GM21825 (cell line): ENCODE data around the gene CRELD2.

Experiments
- ATAC-seq: cut with Tn5 transposase; IDR thresholded peaks from one replicate; pipeline ENCODE4 v1.9.1; 2021; ENCODE audit warnings: mild to moderate bottlenecking, moderate library complexity; ENCODE audit not compliant: unreplicated experiment

Gene CRELD2

DNA sequence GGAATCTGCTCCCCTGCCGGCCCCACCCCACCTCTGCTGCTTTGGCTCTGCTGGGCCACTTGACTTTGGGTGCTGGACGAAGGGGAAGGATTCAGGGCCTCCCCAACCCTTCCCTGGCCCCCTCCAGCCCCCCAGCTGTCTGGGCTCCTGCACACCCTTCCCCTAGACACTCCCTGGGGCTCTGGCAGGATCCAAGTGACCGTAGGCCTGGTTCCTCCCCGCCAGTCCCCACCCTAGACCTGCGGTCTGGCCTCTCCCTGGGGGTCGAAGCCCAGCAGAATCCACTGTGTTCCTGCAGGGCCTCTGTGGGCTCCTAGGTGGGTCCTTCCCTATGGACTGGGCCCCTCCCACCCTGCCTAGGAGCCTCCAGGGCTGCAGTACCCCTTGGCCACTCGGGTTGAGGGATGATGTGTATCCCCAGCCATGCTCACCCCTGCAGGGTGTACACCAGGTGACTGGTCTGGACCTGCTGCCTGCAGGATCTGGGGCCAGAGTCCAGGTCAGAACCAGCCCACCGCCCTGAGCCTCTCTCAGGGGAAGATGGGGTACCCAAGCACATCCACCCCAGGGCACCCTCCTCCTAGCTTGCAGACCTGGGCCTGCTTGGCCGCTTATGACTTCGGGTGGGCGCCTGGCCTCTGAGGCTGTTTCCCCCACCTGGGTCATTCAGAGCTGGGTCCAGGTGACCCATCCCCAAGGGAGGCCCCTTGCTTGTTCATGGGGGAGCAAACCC is 47.8 kb downstream of the CRELD2 start:
- ATAC-seq, result no peak

DNA sequence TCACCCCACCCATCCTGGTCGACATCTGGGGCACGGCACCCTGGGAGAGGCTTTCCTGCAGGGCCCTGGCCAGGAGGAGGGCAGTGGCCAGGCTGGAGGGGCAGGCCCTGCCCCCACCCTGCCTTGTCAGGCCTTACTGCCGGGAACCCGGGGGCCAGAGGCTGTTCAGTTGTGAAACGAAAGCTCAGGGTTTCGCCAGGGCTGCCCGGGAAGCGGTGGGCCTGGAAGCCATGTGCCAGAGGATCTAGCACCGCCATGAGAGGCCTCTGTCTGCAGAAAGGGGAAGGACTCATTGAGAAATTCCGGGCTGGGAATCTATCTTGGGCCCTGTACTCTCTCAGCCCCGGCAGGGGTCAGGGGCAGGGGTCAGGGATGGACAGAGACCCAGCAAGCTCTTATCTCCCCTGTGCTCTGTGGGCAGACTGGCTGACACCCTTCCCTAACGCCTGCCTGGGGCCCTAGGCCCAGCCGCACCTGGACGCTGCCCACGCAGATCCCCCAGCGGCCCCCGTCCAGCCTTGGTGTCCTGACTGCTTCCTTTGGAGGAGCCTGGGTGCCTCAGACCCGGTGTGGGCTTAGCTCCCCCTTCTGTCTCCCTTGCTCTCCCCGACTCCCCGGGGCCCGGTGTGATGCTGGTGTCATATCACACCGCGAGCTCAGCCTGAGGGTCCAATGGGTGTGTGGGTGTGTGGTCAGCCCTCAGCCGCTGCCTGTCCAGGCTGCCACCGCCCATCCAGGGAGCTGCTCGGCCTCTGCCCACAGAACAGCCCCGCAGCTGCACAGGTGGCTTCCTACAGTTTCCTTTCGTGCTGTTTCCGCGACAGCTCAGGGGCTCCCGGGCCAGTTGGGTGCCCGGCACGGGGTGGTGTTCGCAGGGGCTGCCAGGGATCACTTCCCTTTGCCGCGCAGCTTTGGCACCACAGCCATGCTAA is 48.6 kb downstream of the CRELD2 start:
- no peak for ATAC-seq

DNA sequence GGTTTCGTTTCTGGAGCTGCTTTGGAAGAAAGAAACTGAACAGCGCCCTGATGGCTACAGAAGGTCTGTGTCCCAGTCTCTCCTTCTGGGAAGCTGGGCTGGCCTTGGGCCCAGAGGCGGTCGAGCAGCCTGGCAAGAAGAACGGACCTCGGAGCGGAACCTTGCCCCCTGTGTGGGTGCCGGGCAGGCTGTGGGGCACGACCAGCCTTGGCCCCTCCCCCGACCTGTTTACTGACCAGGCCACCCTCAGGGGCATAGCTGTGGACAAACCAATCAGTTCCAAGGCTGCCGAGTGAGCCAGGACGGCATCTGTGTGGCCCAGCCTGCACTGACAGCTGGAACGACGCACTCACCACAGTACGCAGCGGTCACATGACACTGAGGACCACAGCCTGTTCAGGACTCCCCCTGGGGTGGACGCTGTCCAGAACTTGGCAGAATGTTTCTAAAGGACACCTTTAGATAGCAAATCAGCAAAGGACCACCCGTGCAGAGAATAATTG is 49.3 kb downstream of the CRELD2 start:
- no peak for ATAC-seq

DNA sequence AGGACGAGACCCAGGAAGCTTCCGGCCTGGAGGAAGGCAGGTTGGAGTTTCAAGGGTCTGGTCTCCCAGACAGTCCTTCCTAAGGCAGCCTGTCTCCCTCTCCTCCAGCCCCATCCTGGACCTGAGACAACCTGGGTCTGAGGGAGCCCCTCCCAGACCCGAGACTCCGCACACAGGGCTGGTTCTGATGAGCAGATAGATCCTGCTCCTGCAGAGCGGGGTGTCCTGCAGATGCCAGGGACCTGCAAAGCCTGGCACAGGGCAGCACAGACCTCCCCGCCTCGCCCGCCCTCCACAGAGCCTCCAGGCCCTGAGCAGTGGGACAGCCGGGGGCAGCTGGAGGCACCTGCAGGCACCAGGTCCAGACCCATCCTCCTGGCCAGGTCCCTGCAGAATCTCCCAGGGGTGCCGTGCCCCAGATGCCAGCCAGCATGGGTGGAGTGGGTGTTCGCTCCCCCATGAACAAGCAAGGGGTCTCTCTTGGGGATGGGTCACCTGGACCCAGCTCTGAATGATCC is 49.9 kb downstream of the CRELD2 start:
- ATAC-seq, result no peak

DNA sequence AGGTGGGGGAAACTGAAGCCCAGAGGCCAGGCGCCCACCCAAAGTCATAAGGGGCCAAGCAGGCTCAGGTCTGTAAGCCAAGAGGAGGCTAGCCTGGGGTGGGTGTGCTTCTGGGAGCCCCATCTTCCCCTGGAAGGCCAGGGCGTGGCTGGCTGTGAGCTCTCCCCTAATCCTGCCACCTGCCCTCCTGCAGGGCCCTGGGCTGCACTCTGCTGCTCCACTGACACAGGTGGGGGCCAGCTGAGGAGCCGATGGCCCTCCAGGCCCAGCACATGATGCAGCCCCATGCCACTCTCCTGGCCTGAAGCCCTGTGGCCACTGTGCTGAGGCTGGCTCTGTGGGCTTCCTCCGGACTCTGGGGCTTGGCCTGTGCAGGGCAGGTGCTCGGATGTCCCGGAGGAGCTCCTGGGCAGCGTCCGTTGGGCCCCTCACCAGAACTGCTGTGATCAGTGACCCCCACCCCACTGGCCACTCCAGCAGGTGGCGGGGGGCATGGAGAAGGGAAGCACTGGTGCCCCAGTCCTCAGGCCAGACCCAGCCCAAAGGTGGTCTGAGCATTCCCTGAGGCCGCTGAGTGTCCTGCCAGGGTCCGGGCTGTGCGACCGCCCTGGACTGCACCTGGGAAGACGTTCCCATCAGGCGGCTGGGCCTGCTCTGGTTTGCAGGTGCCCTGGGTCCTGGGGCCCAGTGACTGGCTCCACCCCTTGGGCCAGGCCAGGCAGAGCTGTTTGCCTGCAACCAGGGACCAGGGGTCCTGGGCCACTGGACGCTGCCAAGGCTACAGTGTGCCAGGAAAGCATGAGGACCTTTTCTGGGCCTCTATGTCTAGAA is 50.6 kb downstream of the CRELD2 start:
- no peak for ATAC-seq

DNA sequence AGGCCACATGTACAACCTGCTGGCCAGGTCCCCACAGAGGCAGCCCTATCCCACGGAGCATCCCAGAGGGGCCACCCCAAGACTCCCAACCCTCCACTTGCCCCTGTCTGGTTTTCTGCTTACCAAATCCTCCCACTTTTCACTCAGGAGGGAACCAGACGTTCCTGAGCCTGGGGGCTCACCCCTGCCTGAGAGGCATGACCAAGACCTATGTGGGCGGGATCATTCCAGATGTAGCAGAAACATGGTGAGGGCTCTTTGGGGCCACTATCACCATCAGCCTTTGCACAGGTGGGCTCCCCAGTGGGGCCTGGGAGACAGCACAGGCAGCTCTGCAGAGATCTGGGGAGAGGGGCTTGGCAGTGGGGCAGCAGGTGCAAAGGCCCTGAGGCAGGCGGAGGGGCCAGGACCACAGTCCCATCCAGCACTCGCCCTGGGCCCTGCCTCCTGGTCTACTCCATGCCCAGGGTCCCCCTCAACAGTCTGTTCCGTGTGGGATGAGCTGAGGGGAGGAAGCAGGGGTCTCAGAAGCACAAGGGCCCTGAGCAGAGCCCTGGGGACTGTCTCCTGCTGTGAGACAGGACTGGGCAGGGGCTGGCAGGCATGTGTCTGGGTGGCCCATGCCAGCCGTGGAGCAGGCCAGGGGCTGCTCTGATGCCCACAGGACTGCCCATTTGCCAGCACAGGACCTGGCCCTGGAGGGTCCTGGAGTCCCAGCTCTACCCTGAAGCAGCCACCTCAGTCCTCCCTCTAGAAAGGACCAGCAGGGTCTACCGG is 51.5 kb downstream of the CRELD2 start:
- peak; percentile 4 for ATAC-seq

DNA sequence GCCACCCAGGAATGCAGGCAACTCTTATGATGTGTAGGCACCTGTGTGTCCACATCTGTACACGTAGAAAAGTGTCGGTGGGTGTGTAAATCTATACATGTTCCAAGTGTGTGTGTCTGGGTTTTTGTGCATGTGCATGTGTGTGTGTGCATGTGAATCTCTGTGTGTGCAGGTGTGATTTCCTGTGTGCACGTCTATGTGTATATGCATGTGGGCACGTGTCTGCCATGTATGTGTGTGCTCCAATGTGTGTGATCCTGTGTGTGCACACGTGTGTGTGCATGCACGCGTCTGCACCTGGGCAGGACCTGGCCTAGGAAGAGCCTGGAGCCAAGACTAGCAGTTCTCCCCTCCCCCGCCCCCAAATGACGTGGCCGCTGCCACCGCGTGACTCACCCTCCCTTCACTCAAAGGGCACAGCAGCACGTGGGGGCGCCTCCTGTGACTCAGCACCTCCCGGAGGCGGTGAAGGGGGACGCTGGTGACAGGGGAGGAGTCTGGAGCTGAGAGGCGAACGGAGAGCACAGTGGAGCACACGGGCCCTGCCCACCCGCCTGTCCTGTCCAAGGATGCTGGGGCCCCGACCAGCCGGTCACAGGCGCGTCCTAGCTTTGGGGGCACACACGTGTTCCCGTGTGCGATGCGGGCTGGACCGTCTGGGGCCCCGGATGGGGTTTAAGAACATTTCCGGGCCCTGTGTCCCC is 52.2 kb downstream of the CRELD2 start:
- peak; percentile 53 for ATAC-seq

DNA sequence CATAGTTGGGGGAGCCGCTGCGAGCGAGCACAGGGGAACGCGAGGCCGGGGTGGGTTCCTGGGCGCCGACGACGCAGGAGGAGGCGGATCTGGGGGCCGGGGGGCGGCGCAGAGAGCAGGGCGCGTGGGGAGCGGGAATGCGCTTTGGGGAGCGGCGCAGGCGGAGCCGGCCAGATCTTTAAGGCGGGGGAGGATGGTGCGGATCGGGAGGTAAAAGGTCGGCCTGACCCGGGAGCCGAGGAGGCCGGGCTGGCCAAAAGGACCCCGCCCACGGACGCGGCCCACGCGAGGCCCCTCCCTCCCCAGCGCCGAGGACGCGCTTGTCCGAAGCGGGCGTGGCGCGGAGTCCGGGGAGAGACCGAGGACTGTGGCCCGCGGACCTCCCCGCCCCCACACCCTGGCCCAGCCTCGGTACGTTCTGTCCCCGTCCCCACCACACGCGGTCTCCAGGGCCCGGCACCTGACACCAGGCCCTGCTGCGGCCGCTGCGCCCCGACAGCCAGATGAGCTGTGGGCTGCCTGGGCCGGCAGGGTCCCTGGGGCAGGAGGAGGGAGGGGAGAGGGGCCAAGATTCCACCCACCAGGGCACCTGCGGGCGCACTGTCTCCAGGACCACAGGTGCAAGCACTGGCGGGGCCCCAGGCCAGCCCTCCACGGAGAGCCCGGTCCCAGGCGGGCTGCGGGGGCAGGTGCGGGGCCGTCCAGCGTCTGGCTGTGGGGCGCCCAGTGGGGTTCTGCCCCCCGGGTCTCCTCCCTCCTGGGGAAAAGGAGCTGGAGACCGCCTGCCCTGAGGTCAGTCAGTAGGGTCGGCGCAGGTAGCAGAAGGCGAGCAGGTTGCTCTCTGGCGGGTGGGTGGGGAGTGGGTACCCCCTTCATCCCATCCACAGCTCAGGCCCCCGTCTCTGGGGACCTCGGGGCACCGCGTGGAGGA is 53.1 kb downstream of the CRELD2 start:
- peak; percentile 17 for ATAC-seq

DNA sequence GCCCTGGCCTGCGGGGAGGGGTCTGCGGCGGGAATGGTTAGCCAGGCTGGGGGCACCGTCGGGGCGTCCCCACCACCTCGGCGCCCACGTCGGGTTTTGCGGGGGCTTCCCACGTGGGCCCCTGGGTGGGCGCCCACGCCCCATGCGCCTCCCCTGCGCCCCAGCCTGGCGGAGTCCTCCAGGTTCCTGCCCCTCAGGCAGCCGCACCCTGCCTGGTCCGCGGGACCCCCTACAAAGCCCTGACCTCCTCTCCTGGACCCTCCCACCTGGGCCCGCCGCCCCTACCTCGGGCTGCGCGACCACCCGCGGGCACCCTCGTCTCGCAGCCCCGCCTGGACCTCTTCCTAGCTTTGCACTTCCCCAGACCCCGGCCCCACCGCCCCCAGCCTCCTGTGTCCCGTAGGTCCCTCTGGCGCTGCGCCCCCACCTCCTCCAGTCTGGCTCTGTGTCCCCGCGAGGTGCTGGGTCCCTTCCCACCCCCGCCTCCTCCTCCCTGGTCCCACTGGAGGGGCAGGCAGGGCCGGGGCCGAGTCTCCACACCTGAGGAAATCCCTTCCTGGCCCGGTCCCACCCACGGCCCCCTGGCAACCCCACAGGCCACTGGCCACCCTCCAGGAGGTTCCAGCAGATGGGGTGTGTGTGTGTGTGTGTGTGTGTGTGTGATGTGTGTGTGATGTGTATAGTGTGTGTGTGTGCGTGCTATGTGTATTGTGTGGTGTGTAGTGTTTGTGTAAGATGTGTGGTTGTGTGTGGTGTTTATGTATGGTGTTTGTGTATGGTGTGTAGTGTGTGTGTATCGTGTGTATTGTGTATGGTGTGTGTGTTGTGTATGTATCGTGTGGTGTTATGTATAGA is 54.0 kb downstream of the CRELD2 start:
- no peak for ATAC-seq

DNA sequence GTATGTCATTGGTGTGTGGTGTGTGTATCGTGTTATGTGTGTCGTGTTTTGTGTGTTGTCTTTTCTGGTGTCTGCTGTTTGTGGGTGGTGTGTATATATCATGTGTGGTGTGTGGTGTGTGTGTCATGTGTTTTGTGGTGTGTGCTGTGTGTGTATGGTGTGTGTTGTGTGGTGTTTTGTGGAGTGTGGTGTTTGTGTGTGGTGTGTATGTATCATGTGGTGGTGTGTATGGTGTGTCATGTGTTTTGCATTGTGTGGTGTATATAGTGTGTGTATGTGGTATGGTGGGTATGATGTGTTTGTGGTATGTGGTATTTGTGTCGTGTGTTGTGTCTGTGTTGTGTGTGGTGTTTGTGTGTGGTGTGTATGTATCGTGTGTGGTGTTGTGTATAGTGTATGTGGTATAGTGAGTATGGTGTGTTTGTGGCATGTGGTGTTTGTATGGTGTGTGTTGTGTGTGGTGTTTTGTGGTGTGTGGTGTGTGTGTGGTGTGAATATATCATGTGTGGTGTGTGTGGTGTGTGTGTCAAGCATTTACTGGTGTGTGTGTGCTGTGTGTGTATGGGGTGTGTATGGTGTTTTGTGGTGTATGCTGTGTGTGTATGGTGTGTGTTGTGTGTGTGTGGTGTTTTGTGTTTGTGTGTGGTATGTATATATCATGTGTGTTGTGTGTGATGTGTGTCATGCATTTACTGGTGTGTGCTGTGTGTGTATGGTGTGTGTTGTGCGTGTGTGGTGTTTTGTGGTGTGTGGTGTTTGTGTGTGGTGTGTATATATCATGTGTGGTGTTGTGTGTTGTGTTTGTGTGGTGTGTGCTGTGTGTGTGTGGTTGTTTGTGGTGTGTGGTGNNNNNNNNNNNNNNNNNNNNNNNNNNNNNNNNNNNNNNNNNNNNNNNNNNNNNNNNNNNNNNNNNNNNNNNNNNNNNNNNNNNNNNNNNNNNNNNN is 54.9 kb downstream of the CRELD2 start:
- ATAC-seq, result no peak

DNA sequence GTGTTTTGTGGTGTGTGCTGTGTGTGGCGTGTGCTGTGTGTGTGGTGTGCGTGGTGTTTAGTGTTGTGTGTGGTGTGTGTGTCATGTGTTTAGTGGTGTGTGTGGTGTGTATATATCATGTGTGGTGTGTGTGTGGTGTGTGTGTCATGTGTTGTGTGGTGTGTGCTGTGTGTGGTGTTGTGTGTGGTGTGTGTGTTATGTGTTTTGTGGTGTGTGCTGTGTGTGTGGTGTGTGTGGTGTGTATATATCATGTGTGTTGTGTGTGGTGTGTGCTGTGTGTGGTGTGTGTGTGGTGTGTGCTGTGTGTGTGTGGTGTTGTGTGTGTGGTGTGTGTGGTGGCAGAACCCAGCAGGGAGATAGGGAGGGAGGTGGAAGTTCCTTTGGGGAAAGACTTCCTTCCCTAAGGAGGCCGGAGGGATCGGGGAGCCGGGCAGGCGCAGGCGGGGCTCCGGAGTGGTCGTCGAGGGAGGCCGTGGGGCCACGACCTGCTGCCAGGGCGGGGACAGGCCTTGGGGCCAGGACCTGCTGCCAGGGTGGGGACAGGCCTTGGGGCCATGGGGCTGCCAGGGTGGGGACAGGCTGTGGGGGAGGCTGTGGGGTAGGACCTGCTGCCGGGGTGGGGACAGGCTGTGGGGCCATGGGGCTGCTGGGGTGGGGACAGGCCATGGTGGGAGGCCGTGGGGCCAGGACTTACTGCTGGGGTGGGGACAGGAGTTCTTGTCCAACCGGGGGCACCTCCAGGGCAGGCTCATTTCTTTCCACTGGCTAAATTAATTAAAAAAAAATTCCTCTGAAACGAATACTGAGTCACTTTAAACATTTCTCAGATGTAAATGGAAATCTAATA is 57.3 kb downstream of the CRELD2 start:
- no peak for ATAC-seq

DNA sequence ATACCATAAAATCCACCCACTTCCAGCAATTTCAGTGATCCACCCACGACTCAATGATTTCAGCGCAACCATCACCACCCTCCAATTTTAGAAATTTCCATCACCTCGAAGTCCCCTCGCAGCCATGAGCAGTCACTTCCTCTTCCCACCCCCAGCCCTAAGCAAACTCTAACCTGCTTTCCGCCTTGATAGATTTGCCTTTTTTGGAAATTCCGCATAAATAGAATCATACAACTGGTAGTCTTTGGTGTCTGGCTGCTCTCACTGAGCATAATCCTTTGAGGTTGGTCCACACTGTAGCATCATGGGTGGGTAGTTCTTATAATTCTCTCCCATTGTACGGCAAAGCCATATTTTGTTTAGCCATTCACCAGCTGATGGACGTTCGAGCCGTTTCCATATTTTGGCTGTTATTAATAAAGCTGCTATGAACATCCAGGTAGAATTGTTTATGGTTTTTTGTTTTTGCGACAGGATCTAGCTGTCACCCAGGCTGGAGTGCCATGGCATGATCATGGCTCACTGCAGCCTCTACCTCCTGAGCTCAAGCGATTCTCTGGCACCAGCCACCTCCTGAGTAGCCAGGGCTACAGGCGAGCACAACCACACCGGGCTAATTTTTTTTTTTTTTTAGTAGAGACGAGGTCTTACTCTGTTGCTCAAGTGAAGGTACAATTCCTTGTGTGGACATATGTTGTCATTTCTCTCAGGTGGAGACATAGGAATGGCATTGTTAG is 58.2 kb downstream of the CRELD2 start:
- ATAC-seq, result peak; percentile 36
